ENCODE data around the gene NHSL2. TPM values are rescaled to one million over a fixed set of nuclear protein-coding genes. Genes with fewer than 3 reads are reported as not detected.

NHSL2 gene
- total RNA-seq, 1 donor from 2014 or later, result 3.8 TPM

DNA sequence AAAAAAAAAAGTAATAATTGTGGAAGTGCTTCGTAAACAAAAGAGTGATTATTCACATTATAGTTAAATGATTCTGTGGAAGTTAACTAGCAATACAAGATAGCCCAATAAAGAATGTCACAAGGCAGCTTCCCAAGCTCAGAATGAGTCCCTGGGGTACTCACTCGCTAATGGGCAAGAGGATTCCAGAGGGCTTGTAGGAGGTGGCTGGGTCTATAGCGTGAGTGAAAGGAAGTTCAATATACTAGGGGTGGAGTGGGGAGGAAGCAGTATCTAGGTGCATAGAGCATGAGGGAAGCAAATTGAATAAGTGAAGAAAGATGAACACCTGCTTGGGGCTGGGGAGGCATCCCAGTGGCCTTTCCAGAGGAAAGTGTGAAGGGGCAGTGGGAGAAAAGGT lies 178.6 kb downstream of the NHSL2 start:
- no peaks in the 10 kb centered on the region for H3K9me3 ChIP-seq (replicated peaks)

GRCh38 chrX:72094894-72095293 lies 184.2 kb downstream of the NHSL2 start:
- H3K4me1 ChIP-seq, result peaks cover 18% of the 10 kb centered on the region
- H3K27ac ChIP-seq (replicated peaks), result peak overlapping the region; percentile 16
- peak; percentile 52 for DNase-seq
- no peaks in the 10 kb centered on the region for H3K36me3 ChIP-seq
- no peak overlapping the region for H3K4me3 ChIP-seq
- intact Hi-C loops (cut with micrococcal nuclease), result no loop called here
- TF ChIP-seq, protein P1, sequence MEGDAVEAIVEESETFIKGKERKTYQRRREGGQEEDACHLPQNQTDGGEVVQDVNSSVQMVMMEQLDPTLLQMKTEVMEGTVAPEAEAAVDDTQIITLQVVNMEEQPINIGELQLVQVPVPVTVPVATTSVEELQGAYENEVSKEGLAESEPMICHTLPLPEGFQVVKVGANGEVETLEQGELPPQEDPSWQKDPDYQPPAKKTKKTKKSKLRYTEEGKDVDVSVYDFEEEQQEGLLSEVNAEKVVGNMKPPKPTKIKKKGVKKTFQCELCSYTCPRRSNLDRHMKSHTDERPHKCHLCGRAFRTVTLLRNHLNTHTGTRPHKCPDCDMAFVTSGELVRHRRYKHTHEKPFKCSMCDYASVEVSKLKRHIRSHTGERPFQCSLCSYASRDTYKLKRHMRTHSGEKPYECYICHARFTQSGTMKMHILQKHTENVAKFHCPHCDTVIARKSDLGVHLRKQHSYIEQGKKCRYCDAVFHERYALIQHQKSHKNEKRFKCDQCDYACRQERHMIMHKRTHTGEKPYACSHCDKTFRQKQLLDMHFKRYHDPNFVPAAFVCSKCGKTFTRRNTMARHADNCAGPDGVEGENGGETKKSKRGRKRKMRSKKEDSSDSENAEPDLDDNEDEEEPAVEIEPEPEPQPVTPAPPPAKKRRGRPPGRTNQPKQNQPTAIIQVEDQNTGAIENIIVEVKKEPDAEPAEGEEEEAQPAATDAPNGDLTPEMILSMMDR (IDR thresholded peaks at IDR 0.05; ENCODE audit: borderline replicate concordance), result no peak
- no peaks in the 10 kb centered on the region for H3K27me3 ChIP-seq (ENCODE audit: low read depth)
- no peaks in the 10 kb centered on the region for H3K9me3 ChIP-seq (replicated peaks)

More for the DNA sequence above, 178.6 kb downstream of the NHSL2 start:
- intact Hi-C loops (cut with micrococcal nuclease), result no loop called here
- H3K36me3 ChIP-seq, result no peaks in the 10 kb centered on the region
- H3K4me3 ChIP-seq, result no peak overlapping the region
- no peak overlapping the region for H3K27ac ChIP-seq (replicated peaks)
- TF ChIP-seq, protein P1 (IDR thresholded peaks at IDR 0.05; ENCODE audit: borderline replicate concordance), result no peak
- DNase-seq, result no peak
- H3K27me3 ChIP-seq (ENCODE audit: low read depth), result no peaks in the 10 kb centered on the region
- peaks cover 3% of the 10 kb centered on the region for H3K4me1 ChIP-seq

GRCh38 chrX:72095370-72095769 lies 184.7 kb downstream of the NHSL2 start:
- no peaks in the 10 kb centered on the region for H3K27me3 ChIP-seq (ENCODE audit: low read depth)
- H3K9me3 ChIP-seq (replicated peaks), result no peaks in the 10 kb centered on the region
- no peaks in the 10 kb centered on the region for H3K36me3 ChIP-seq
- TF ChIP-seq, protein P1 (IDR thresholded peaks at IDR 0.05; ENCODE audit: borderline replicate concordance), result no peak
- no peak overlapping the region for H3K4me3 ChIP-seq
- DNase-seq, result no peak
- intact Hi-C loops (cut with micrococcal nuclease), result no loop called here
- peak overlapping the region; percentile 16 for H3K27ac ChIP-seq (replicated peaks)
- H3K4me1 ChIP-seq, result peaks cover 18% of the 10 kb centered on the region

GRCh38 chrX:72097098-72097497 lies 186.5 kb downstream of the NHSL2 start:
- H3K9me3 ChIP-seq (replicated peaks), result no peaks in the 10 kb centered on the region
- H3K36me3 ChIP-seq, result no peaks in the 10 kb centered on the region
- H3K4me3 ChIP-seq, result no peak overlapping the region
- peaks cover 25% of the 10 kb centered on the region for H3K4me1 ChIP-seq
- H3K27ac ChIP-seq (replicated peaks), result no peak overlapping the region
- TF ChIP-seq, protein P1 (IDR thresholded peaks at IDR 0.05; ENCODE audit: borderline replicate concordance), result no peak
- intact Hi-C loops (cut with micrococcal nuclease), result no loop called here
- H3K27me3 ChIP-seq (ENCODE audit: low read depth), result no peaks in the 10 kb centered on the region
- no peak for DNase-seq

- intact Hi-C loops (cut with micrococcal nuclease), result no loop called here
- TF ChIP-seq, protein P1 (IDR thresholded peaks at IDR 0.05; ENCODE audit: borderline replicate concordance), result no peak
- H3K36me3 ChIP-seq, result no peaks in the 10 kb centered on the region
- H3K27me3 ChIP-seq (ENCODE audit: low read depth), result no peaks in the 10 kb centered on the region
- no peak overlapping the region for H3K27ac ChIP-seq (replicated peaks)
- no peaks in the 10 kb centered on the region for H3K9me3 ChIP-seq (replicated peaks)
- H3K4me3 ChIP-seq, result no peak overlapping the region
- peaks cover 16% of the 10 kb centered on the region for H3K4me1 ChIP-seq
- DNase-seq, result no peak
Observed at GRCh38 chrX:72100051-72100755, 189.6 kb downstream of the NHSL2 start.

Measured in left ventricle myocardium inferior (tissue), 1 donor.